Tibial artery (tissue), 4 donors: ENCODE results near the gene SYAP1.

Source experiments
- DNase-seq, 2 donors: peaks; one replicate each; pipeline ENCODE4 v3.0.0-alpha.2; 2019
- H3K27ac ChIP-seq, 2 donors: fragments of 200-600 bp; sonication (generic) in 1 of 2; 1 replicate in 1 of 2; 2 replicates in 1 of 2; pipeline ENCODE4 v1.5.1; 2018 to 2019; ENCODE audit warnings: mild to moderate bottlenecking in 1 of 2
- H3K27me3 ChIP-seq, 2 donors: fragments of 200-600 bp; sonication (generic) in 1 of 2; one replicate each; pipeline versions ENCODE4 v1.5.1 to v1.6.0; 2016 to 2019
- H3K36me3 ChIP-seq, 3 donors: fragments of 200-600 bp; sonication (generic) in 2 of 3; one replicate each; pipeline ENCODE4 v1.5.1; 2016 to 2019; ENCODE audit warnings: mild to moderate bottlenecking in 2 of 3
- H3K4me1 ChIP-seq, 4 donors: fragments of 200-600 bp; sonication (generic) in 2 of 4; 1 replicate in 3 of 4; 2 replicates in 1 of 4; pipeline ENCODE4 v1.5.1; 2016 to 2019
- H3K4me3 ChIP-seq, 2 donors: fragments of 200-600 bp; sonication (generic) in 1 of 2; 1 replicate in 1 of 2; 2 replicates in 1 of 2; pipeline ENCODE4 v1.5.1; 2018 to 2019; ENCODE audit warnings: mild to moderate bottlenecking in 2 of 2
- H3K9me3 ChIP-seq, 3 donors: fragments of 200-600 bp; sonication (generic) in 1 of 3; one replicate each; pipeline ENCODE4 v1.5.1; 2016 to 2019
- intact Hi-C: fragments of 100-400 bp; cut with DNase I; formaldehyde crosslinking; loops from one replicate; pipeline ENCODE4 v1.15.0; 2023; ENCODE audit warnings: low total_unique reads
- TF ChIP-seq, protein P1 (sequence below), 2 experiments: fragments of 200-600 bp in 1 of 2; fragments of 450-650 bp in 1 of 2; IDR thresholded peaks; one replicate each; pipeline ENCODE4 v1.5.1; 2017 to 2019; ENCODE audit warnings: antibody characterized with exemption in 2 of 2, mild to moderate bottlenecking in 1 of 2, moderate library complexity in 1 of 2

Gene SYAP1

GRCh38 chrX:16719334-16720084 is at the start of gene SYAP1:
TSS of gene SYAP1 (plus strand) at chrX:16719612. CDS start at chrX:16719725, 113 bp downstream.
- TF ChIP-seq, protein P1, sequence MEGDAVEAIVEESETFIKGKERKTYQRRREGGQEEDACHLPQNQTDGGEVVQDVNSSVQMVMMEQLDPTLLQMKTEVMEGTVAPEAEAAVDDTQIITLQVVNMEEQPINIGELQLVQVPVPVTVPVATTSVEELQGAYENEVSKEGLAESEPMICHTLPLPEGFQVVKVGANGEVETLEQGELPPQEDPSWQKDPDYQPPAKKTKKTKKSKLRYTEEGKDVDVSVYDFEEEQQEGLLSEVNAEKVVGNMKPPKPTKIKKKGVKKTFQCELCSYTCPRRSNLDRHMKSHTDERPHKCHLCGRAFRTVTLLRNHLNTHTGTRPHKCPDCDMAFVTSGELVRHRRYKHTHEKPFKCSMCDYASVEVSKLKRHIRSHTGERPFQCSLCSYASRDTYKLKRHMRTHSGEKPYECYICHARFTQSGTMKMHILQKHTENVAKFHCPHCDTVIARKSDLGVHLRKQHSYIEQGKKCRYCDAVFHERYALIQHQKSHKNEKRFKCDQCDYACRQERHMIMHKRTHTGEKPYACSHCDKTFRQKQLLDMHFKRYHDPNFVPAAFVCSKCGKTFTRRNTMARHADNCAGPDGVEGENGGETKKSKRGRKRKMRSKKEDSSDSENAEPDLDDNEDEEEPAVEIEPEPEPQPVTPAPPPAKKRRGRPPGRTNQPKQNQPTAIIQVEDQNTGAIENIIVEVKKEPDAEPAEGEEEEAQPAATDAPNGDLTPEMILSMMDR (IDR thresholded peaks at IDR 0.05), result no peak
- intact Hi-C loops, result loop anchor here (2.0 to 10.0 kb wide), 2 partner anchors 67 to 155 kb away; partner anchors contain the start of genes RBBP7 and TXLNG
- Histone ChIP-seq H3K4me3 (peak within 1 kb of the TSS; percentile 68 to 73), H3K36me3 (no peaks in the 10 kb centered on the region), H3K9me3 (no peaks in the 10 kb centered on the region), H3K4me1 (peaks cover 0 to 24% (median 10%) of the 10 kb centered on the region in 4 donors), H3K27ac (peak within 1 kb of the TSS; percentile 89 to 95), H3K27me3 (no peaks in the 10 kb centered on the region)
- peak; percentile 92 to 97 for DNase-seq

DNA sequence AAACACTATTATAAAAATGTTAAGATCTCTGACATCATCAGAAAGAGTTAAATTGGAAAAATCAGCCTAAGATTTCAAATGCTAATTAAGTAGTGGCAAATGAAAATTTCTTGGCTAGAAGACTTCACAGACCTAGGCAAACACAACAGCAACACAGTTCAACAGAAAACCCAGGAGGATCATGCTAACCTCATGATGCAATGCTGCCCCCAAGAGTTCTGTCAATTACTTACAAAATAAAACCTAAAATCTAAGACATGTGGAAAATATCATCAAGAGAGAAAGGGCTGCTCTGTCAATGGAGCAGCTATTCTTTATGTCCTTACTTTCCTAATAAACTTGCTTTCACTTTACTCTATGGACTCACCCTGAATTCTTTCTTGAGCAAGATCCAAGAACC is 48.4 kb upstream of the SYAP1 start:
- no peak overlapping the region for H3K27ac ChIP-seq
- TF ChIP-seq, protein P1 (IDR thresholded peaks at IDR 0.05), result peak in 1 of 2 experiments; percentile 31
- H3K4me1 ChIP-seq, result no peaks in the 10 kb centered on the region
- no peak for DNase-seq
- H3K9me3 ChIP-seq, result no peaks in the 10 kb centered on the region
- H3K4me3 ChIP-seq, result no peak overlapping the region
- intact Hi-C loops, result no loop called here
- H3K36me3 ChIP-seq, result peaks cover 0 to 19% (median 0%) of the 10 kb centered on the region in 3 donors
- H3K27me3 ChIP-seq, result no peaks in the 10 kb centered on the region

GRCh38 chrX:16678689-16679088 is 40.7 kb upstream of the SYAP1 start:
- TF ChIP-seq, protein P1 (IDR thresholded peaks at IDR 0.05), result no peak
- DNase-seq, result no peak
- intact Hi-C loops, result no loop called here
- no peaks in the 10 kb centered on the region for H3K27me3 ChIP-seq
- H3K36me3 ChIP-seq, result peaks cover 10 to 38% (median 24%) of the 10 kb centered on the region in 3 donors
- no peaks in the 10 kb centered on the region for H3K9me3 ChIP-seq
- H3K4me1 ChIP-seq, result no peaks in the 10 kb centered on the region
- no peak overlapping the region for H3K4me3 ChIP-seq
- H3K27ac ChIP-seq, result no peak overlapping the region

DNA sequence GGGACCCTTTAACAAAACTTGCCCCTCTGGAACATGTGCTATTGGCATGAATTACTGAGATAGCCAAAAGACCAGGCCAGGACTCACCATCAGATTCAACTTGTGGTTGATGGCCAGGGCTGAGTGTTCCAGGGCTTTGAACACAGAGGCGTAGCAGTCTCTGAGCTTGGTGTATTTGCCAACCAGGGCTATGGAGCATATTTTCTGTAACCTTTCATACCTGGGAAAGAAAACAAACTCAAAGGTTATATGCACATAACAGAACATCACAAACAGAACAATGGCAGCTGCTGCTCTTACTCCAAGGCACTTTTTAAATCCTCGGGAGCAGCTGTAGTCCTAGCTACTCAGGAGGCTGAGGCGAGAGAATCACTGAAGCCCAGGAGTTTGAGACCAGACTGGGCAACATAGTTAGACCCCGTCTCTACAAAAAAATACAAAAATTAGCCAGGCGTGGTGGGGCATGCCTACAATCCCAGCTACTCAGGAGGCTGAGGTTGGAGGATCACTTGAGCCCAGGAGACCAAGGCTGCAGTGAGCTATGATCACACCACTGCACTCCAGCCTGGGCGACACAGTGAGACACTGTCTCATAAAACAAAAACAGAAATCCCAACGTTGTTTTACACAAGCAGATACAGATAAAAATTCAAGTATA is 36.3 kb upstream of the SYAP1 start:
- Histone ChIP-seq H3K9me3 (no peaks in the 10 kb centered on the region), H3K27me3 (no peaks in the 10 kb centered on the region), H3K4me3 (no peak overlapping the region), H3K36me3 (peaks cover 10 to 55% (median 36%) of the 10 kb centered on the region in 3 donors), H3K27ac (no peak overlapping the region), H3K4me1 (no peaks in the 10 kb centered on the region)
- intact Hi-C loops, result no loop called here
- no peak for DNase-seq
- TF ChIP-seq, protein P1 (IDR thresholded peaks at IDR 0.05), result no peak

- Histone ChIP-seq H3K4me1 (no peaks in the 10 kb centered on the region), H3K27me3 (no peaks in the 10 kb centered on the region), H3K36me3 (peaks cover 3 to 46% (median 38%) of the 10 kb centered on the region in 3 donors), H3K27ac (no peak overlapping the region), H3K9me3 (no peaks in the 10 kb centered on the region), H3K4me3 (no peak overlapping the region)
- DNase-seq, result no peak
- intact Hi-C loops, result no loop called here
- TF ChIP-seq, protein P1 (IDR thresholded peaks at IDR 0.05), result no peak
These were observed 31.9 kb upstream of the SYAP1 start for GRCh38 chrX:16687514-16687913.
